GM23338 (cell line): ENCODE results near the gene GPR89B. TPM values are rescaled to one million over a fixed set of nuclear protein-coding genes. Genes with fewer than 3 reads are reported as not detected.
"Not testable (repeated sequence)": the region's sequence is repeated elsewhere in the genome, so short reads cannot be mapped to it uniquely, and the experiment has no call there.

Experiments used
- ATAC-seq: fragments of 200-7000 bp; cut with Tn5 transposase; 3 replicates; pipeline ENCODE4 v1.9.1; 2020
- DNase-seq: peaks from one replicate; pipeline ENCODE4 v3.0.0-alpha.2; 2015; ENCODE audit warnings: low spot score
- H2AFZ ChIP-seq: fragments of 200-600 bp; sonication (generic); 2 replicates; pipeline ENCODE4 v1.8.0; 2016; ENCODE audit warnings: antibody characterized with exemption, mild to moderate bottlenecking, moderate library complexity
- H3F3A ChIP-seq: fragments of 200-600 bp; sonication (generic); replicated peaks from 2 replicates; pipeline ENCODE4 v1.8.0; 2017; ENCODE audit warnings: antibody characterized with exemption, mixed run types, low read depth
- H3K27ac ChIP-seq: fragments of 200-600 bp; sonication (generic); 2 replicates; pipeline ENCODE4 v1.6.1; 2016; ENCODE audit warnings: low read depth
- H3K27me3 ChIP-seq: fragments of 200-600 bp; sonication (generic); 2 replicates; pipeline ENCODE4 v1.8.0; 2016; ENCODE audit warnings: mild to moderate bottlenecking, mixed run types, moderate library complexity; ENCODE audit not compliant: insufficient read depth
- H3K36me3 ChIP-seq: fragments of 200-600 bp; sonication (generic); 2 replicates; pipeline ENCODE4 v1.8.0; 2016; ENCODE audit warnings: mild to moderate bottlenecking; ENCODE audit not compliant: insufficient read depth
- H3K4me1 ChIP-seq: fragments of 200-600 bp; sonication (generic); 2 replicates; pipeline ENCODE4 v1.8.0; 2016; ENCODE audit warnings: mild to moderate bottlenecking, moderate library complexity; ENCODE audit not compliant: insufficient read depth
- H3K4me2 ChIP-seq: fragments of 200-600 bp; sonication (generic); 2 replicates; pipeline ENCODE4 v1.7.1; 2017; ENCODE audit warnings: mixed run types
- H3K4me3 ChIP-seq: fragments of 200-600 bp; sonication (generic); 2 replicates; pipeline ENCODE4 v1.6.1; 2016; ENCODE audit warnings: mixed run types
- H3K79me2 ChIP-seq: fragments of 200-600 bp; sonication (generic); replicated peaks from 2 replicates; pipeline ENCODE4 v1.8.0; 2017; ENCODE audit warnings: mild to moderate bottlenecking; ENCODE audit not compliant: insufficient read depth
- H3K9me2 ChIP-seq: fragments of 200-600 bp; sonication (generic); 2 replicates; pipeline ENCODE4 v1.8.0; 2017; ENCODE audit not compliant: insufficient read depth
- H4K20me1 ChIP-seq: fragments of 200-600 bp; sonication (generic); replicated peaks from 2 replicates; pipeline ENCODE4 v1.8.0; 2017; ENCODE audit warnings: mild to moderate bottlenecking; ENCODE audit not compliant: insufficient read depth
- H3K27ac Mint-ChIP-seq: 2 replicates; pipeline ENCODE4 v1.8.0; 2020; ENCODE audit warnings: inconsistent platforms, mild to moderate bottlenecking, moderate library complexity, mixed read lengths
- H3K27me3 Mint-ChIP-seq: 3 replicates; pipeline ENCODE4 v1.8.0; 2022; ENCODE audit warnings: low read depth, mild to moderate bottlenecking, moderate library complexity, mixed read lengths, inconsistent platforms; ENCODE audit not compliant: insufficient read depth, poor library complexity
- H3K36me3 Mint-ChIP-seq: 3 replicates; pipeline ENCODE4 v1.8.0; 2021; ENCODE audit warnings: low read depth, mild to moderate bottlenecking, inconsistent platforms, moderate library complexity, mixed read lengths
- H3K4me1 Mint-ChIP-seq: 3 replicates; pipeline ENCODE4 v1.8.0; 2020; ENCODE audit warnings: mild to moderate bottlenecking, inconsistent platforms, mixed read lengths
- H3K4me3 Mint-ChIP-seq: 3 replicates; pipeline ENCODE4 v1.8.0; 2021; ENCODE audit warnings: moderate library complexity, mild to moderate bottlenecking, inconsistent platforms, mixed read lengths
- H3K9me3 Mint-ChIP-seq: 3 replicates; pipeline ENCODE4 v1.8.0; 2020; ENCODE audit warnings: moderate library complexity, mild to moderate bottlenecking, inconsistent platforms, mixed read lengths
- polyA plus RNA-seq: library from polyadenylated mRNA; unstranded; fragments of >200 nt; fragmentation: Nextera tagmentation; extraction: Ambion mirVana; gene quantifications from 2 replicates; pipeline ENCODE4 v1.2.1, GENCODE V29; 2016
- total RNA-seq: library from RNA; depleted of rRNA; stranded (reverse); fragments of >200 nt; shearing (Covaris generic); gene quantifications from 2 replicates; pipeline ENCODE4 v1.2.3, GENCODE V29; 2014

The GPR89B gene
- total and polyA plus RNA-seq, 2 experiments from 2014 or later: 25.7 to 27.7 TPM

GRCh38 chr1:147940456-147940855 lies 12.2 kb downstream of the GPR89B start:
- ATAC-seq, H3K4me3 Mint-ChIP-seq: not testable (repeated sequence)

GRCh38 chr1:147942563-147942962 lies 14.3 kb downstream of the GPR89B start:
- not testable (repeated sequence) for H3K27me3 Mint-ChIP-seq, H3F3A ChIP-seq, H3K36me3 ChIP-seq, H3K4me2 ChIP-seq, H4K20me1 ChIP-seq, H3K27ac ChIP-seq, H3K79me2 ChIP-seq, H3K4me3 Mint-ChIP-seq, H3K4me3 ChIP-seq, H3K4me1 Mint-ChIP-seq, H3K27me3 ChIP-seq, H3K9me3 Mint-ChIP-seq, H3K9me2 ChIP-seq, H3K36me3 Mint-ChIP-seq, ATAC-seq, H3K27ac Mint-ChIP-seq, DNase-seq, H3K4me1 ChIP-seq, H2AFZ ChIP-seq

More at GRCh38 chr1:147940456-147940855, 12.2 kb downstream of the GPR89B start:
- not testable (repeated sequence) for H3K27me3 Mint-ChIP-seq, H3K4me1 Mint-ChIP-seq, H4K20me1 ChIP-seq, H3K4me3 ChIP-seq, H3K27me3 ChIP-seq, H3K79me2 ChIP-seq, H3K27ac ChIP-seq, H3K36me3 ChIP-seq, H3K9me3 Mint-ChIP-seq, H3K36me3 Mint-ChIP-seq, H3K4me2 ChIP-seq, H3K27ac Mint-ChIP-seq, H2AFZ ChIP-seq, H3K4me1 ChIP-seq, DNase-seq, H3F3A ChIP-seq, H3K9me2 ChIP-seq

- ATAC-seq, DNase-seq, H3K79me2 ChIP-seq, H4K20me1 ChIP-seq, H3K36me3 ChIP-seq, H3K4me3 ChIP-seq, H3K4me1 ChIP-seq, H3K4me3 Mint-ChIP-seq, H3K4me2 ChIP-seq, H3K27me3 ChIP-seq, H3K9me3 Mint-ChIP-seq, H3F3A ChIP-seq, H2AFZ ChIP-seq, H3K27ac ChIP-seq, H3K4me1 Mint-ChIP-seq, H3K9me2 ChIP-seq, H3K27me3 Mint-ChIP-seq, H3K27ac Mint-ChIP-seq: not testable (repeated sequence)
- H3K36me3 Mint-ChIP-seq: peaks cover 16% of the 10 kb centered on the region; the same call in 2 of the 3 replicates
Measured at GRCh38 chr1:147949517-147949916, 21.3 kb downstream of the GPR89B start.

DNA sequence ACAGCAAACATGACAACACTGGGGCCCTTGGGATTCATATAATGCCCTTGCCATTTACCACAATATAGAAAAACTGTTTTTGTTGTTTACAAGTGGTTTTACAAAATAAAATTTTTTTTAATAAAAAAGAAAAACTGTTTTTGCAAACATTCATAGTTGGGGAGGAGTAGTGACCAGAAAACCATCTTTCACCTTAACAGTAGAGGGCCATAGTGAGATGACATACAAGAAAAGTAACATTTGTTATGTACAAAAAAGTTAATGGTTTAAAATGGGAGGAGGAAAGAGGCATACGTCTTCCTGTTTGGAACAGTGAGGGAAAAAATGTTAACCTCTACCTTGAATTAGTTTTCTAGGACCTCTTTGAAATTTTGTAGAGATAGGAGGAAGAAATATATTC lies 30.7 kb downstream of the GPR89B start:
- H3K27ac Mint-ChIP-seq, H3K36me3 Mint-ChIP-seq, ATAC-seq, H2AFZ ChIP-seq, H3K9me3 Mint-ChIP-seq, H3K4me3 ChIP-seq, DNase-seq, H4K20me1 ChIP-seq, H3F3A ChIP-seq, H3K4me3 Mint-ChIP-seq, H3K27ac ChIP-seq, H3K27me3 Mint-ChIP-seq, H3K4me1 Mint-ChIP-seq, H3K27me3 ChIP-seq, H3K36me3 ChIP-seq, H3K79me2 ChIP-seq, H3K9me2 ChIP-seq, H3K4me2 ChIP-seq, H3K4me1 ChIP-seq: not testable (repeated sequence)

GRCh38 chr1:147959680-147960079 lies 31.5 kb downstream of the GPR89B start:
- not testable (repeated sequence) for H3K27ac ChIP-seq, H3K9me2 ChIP-seq, DNase-seq, ATAC-seq, H2AFZ ChIP-seq, H3K79me2 ChIP-seq, H3K36me3 ChIP-seq, H3K27ac Mint-ChIP-seq, H3K27me3 Mint-ChIP-seq, H3K4me1 ChIP-seq, H4K20me1 ChIP-seq, H3K4me2 ChIP-seq, H3K4me3 Mint-ChIP-seq, H3K4me1 Mint-ChIP-seq, H3K9me3 Mint-ChIP-seq, H3K4me3 ChIP-seq, H3F3A ChIP-seq, H3K36me3 Mint-ChIP-seq, H3K27me3 ChIP-seq

DNA sequence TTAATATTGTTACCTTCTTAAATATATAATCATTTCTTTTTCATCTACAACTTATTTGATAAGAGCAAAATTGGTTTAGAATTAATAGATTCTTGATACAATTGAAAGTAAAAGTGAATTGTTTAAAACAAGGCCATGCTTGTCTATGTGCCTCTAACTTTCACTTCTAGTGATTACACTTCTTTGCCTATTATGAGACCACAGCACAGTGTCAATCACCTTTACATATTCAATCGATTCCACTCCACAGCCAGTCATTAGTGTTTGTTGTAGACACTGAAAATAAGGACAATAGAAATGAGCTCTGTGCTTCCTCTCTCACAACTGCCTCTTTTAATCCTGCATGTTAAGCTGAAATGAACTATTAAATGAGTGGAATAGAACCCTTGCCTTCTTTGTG lies 36.4 kb downstream of the GPR89B start:
- not testable (repeated sequence) for H3K4me1 Mint-ChIP-seq, H3K27me3 Mint-ChIP-seq, H3K4me1 ChIP-seq, H3K9me3 Mint-ChIP-seq, ATAC-seq, H3K4me2 ChIP-seq, H3K27ac Mint-ChIP-seq, H3K79me2 ChIP-seq, H3K36me3 Mint-ChIP-seq, H3F3A ChIP-seq, H2AFZ ChIP-seq, H3K9me2 ChIP-seq, H3K4me3 Mint-ChIP-seq, H4K20me1 ChIP-seq, H3K27ac ChIP-seq, DNase-seq, H3K27me3 ChIP-seq, H3K36me3 ChIP-seq, H3K4me3 ChIP-seq

DNA sequence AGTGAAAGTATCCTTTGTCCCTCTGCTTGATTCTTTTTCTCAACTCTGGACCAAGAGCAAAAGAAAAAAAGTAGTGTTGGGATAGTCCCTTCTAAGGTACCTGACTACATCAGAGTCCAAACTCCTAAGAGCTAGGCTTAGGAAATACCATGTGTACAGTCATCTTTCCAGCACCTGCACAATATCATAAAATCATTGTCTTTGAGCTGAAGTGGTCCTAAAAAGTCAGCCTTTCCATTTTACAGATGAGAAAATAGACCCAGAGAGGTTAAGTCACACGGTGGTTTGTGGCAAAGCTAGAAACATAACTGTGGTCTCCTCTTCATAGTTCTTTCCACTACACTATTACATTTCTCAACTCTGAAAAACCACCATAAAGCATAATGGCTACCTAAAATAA lies 38.4 kb downstream of the GPR89B start:
- H3K4me1 Mint-ChIP-seq, H3K27me3 ChIP-seq, H3K9me3 Mint-ChIP-seq, DNase-seq, H3K36me3 ChIP-seq, H3K4me1 ChIP-seq, H2AFZ ChIP-seq, H3K27ac ChIP-seq, ATAC-seq, H3K36me3 Mint-ChIP-seq, H3K79me2 ChIP-seq, H3K4me3 ChIP-seq, H3K4me2 ChIP-seq, H3F3A ChIP-seq, H3K9me2 ChIP-seq, H3K4me3 Mint-ChIP-seq, H3K27me3 Mint-ChIP-seq, H4K20me1 ChIP-seq, H3K27ac Mint-ChIP-seq: not testable (repeated sequence)
